NT2/D1 (cell line): ENCODE results near the gene NTRK2.

Experiments used
- DNase-seq: peaks from one replicate; pipeline ENCODE4 v3.0.0-alpha.2; 2011; ENCODE audit warnings: low read depth, low spot score
- H3K27me3 ChIP-seq: 2 replicates; pipeline ENCODE4 v1.6.0; 2011; ENCODE audit warnings: mild to moderate bottlenecking; ENCODE audit not compliant: insufficient read length, insufficient read depth
- H3K36me3 ChIP-seq: 2 replicates; pipeline ENCODE4 v1.6.1; 2011; ENCODE audit warnings: mild to moderate bottlenecking, low read length, mixed read lengths; ENCODE audit not compliant: insufficient read depth, insufficient read length
- H3K4me1 ChIP-seq: 2 replicates; pipeline ENCODE4 v1.5.1; 2011; ENCODE audit not compliant: insufficient read depth, insufficient read length
- H3K4me3 ChIP-seq: 2 replicates; pipeline ENCODE4 v1.5.1; 2011; ENCODE audit warnings: low read depth; ENCODE audit not compliant: insufficient read length
- H3K9ac ChIP-seq: 2 replicates; pipeline ENCODE4 v1.6.0; 2011; ENCODE audit warnings: low read depth; ENCODE audit not compliant: insufficient read length
- H3K9me3 ChIP-seq: 2 replicates; pipeline ENCODE4 v1.5.1; 2011; ENCODE audit warnings: mild to moderate bottlenecking, low read length; ENCODE audit not compliant: insufficient read depth
- SUZ12 ChIP-seq: IDR thresholded peaks from 2 replicates; pipeline ENCODE4 v1.6.1; 2011; ENCODE audit not compliant: insufficient read length, insufficient read depth; ENCODE audit errors: extremely low read depth
- YY1 ChIP-seq: IDR thresholded peaks from 2 replicates; pipeline ENCODE4 v1.6.1; 2011; ENCODE audit not compliant: insufficient read length, insufficient read depth
- ZNF274 ChIP-seq: IDR thresholded peaks from 2 replicates; pipeline ENCODE4 v1.6.1; 2011; ENCODE audit warnings: mild to moderate bottlenecking, low read depth, low read length

Gene NTRK2

GRCh38 chr9:84843175-84843824 is 173.8 kb downstream of the NTRK2 start:
- Histone ChIP-seq H3K9me3 (peaks cover 44% of the 10 kb centered on the region), H3K27me3 (no peaks in the 10 kb centered on the region), H3K4me3 (no peak overlapping the region), H3K36me3 (no peaks in the 10 kb centered on the region), H3K4me1 (no peaks in the 10 kb centered on the region), H3K9ac (no peak overlapping the region)
- TF ChIP-seq YY1 (no peak), ZNF274 (no peak), SUZ12 (no peak)
- no peak for DNase-seq

- no peak for DNase-seq
- Histone ChIP-seq H3K36me3 (no peaks in the 10 kb centered on the region), H3K9me3 (peaks cover 73% of the 10 kb centered on the region), H3K9ac (no peak overlapping the region), H3K27me3 (no peaks in the 10 kb centered on the region), H3K4me3 (no peak overlapping the region), H3K4me1 (peaks cover 2% of the 10 kb centered on the region)
- TF ChIP-seq SUZ12 (no peak), YY1 (no peak), ZNF274 (no peak)
These were observed 176.7 kb downstream of the NTRK2 start for GRCh38 chr9:84845956-84846900.

- Histone ChIP-seq H3K4me3 (no peak overlapping the region), H3K9me3 (peaks cover 75% of the 10 kb centered on the region), H3K36me3 (no peaks in the 10 kb centered on the region), H3K27me3 (no peaks in the 10 kb centered on the region), H3K9ac (no peak overlapping the region), H3K4me1 (peaks cover 3% of the 10 kb centered on the region)
- TF ChIP-seq SUZ12 (no peak), YY1 (no peak), ZNF274 (no peak)
- peak; percentile 54 for DNase-seq
These were observed 177.4 kb downstream of the NTRK2 start for GRCh38 chr9:84846906-84847305.

- DNase-seq: no peak
- H3K4me1 ChIP-seq: peaks cover 3% of the 10 kb centered on the region
- peaks cover 71% of the 10 kb centered on the region for H3K9me3 ChIP-seq
- no peak overlapping the region for H3K9ac ChIP-seq
- H3K27me3 ChIP-seq: no peaks in the 10 kb centered on the region
- TF ChIP-seq YY1 (no peak), SUZ12 (no peak), ZNF274 (no peak)
- H3K4me3 ChIP-seq: no peak overlapping the region
- no peaks in the 10 kb centered on the region for H3K36me3 ChIP-seq
These were observed 179.5 kb downstream of the NTRK2 start for GRCh38 chr9:84849049-84849448.

GRCh38 chr9:84850830-84851392 is 181.4 kb downstream of the NTRK2 start:
- H3K4me1 ChIP-seq: peaks cover 3% of the 10 kb centered on the region
- H3K9ac ChIP-seq: no peak overlapping the region
- H3K36me3 ChIP-seq: no peaks in the 10 kb centered on the region
- no peaks in the 10 kb centered on the region for H3K27me3 ChIP-seq
- H3K9me3 ChIP-seq: peaks cover 55% of the 10 kb centered on the region
- no peak for DNase-seq
- H3K4me3 ChIP-seq: no peak overlapping the region
- TF ChIP-seq YY1 (no peak), ZNF274 (no peak), SUZ12 (no peak)

- Histone ChIP-seq H3K4me1 (peaks cover 3% of the 10 kb centered on the region), H3K27me3 (no peaks in the 10 kb centered on the region), H3K36me3 (no peaks in the 10 kb centered on the region), H3K9me3 (peaks cover 44% of the 10 kb centered on the region), H3K4me3 (no peak overlapping the region), H3K9ac (peak overlapping the region; percentile 43)
- DNase-seq: peak; percentile 91
- TF ChIP-seq ZNF274: no peak
- TF ChIP-seq YY1: no peak
- TF ChIP-seq SUZ12: no peak
These were observed 182.5 kb downstream of the NTRK2 start for GRCh38 chr9:84851935-84852585.
